ENCODE results near the gene NYNRIN. TPM values are rescaled to one million over a fixed set of nuclear protein-coding genes. Genes with fewer than 3 reads are reported as not detected.

Gene NYNRIN
- total RNA-seq, 1 donor from 2014 or later, result 40.0 TPM

DNA sequence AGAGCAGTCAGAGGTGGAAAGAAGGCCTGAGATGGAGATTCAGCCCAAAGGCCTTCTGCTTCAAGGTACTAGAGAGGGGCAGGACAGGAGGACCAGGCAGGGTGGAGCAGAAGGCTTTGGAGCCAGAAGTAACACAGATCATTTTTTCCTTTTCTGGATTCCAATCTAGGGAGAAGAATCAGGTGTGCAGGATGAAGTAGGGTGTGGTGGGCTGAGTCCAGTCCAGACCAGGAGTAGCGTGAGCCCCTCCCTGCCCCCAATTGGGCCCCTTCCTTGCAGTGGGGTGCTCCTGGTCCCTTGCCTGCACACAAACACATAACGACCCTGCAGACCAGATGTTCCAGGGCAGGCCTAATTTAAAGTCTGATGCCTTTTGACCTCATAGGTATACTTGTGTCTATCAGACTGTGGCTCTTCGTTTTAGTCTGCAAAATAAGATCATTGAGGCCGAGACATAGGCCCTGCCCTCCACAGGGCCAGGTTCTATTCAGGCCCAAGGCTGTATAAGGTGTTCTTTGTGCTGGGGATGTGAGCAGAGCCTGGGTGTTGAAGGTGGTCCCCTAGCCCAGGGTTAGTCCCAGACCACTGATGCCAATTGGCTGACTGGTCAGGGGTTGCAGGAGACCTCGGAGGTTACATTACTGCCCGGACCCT, 1.0 kb upstream of the NYNRIN start:
- H3K36me3 Mint-ChIP-seq (ENCODE audit: insufficient read depth), result no peaks in the 10 kb centered on the region
- H3K9me3 Mint-ChIP-seq (ENCODE audit: low read depth), result no peaks in the 10 kb centered on the region
- no peak for DNase-seq (ENCODE audit: low spot score, unreplicated experiment)
- H3K27ac Mint-ChIP-seq, result no peak overlapping the region
- H3K4me3 Mint-ChIP-seq (ENCODE audit: low read depth), result peak overlapping the region; percentile 48
- peaks cover 10% of the 10 kb centered on the region for H3K27me3 Mint-ChIP-seq
- TF ChIP-seq, protein P1, sequence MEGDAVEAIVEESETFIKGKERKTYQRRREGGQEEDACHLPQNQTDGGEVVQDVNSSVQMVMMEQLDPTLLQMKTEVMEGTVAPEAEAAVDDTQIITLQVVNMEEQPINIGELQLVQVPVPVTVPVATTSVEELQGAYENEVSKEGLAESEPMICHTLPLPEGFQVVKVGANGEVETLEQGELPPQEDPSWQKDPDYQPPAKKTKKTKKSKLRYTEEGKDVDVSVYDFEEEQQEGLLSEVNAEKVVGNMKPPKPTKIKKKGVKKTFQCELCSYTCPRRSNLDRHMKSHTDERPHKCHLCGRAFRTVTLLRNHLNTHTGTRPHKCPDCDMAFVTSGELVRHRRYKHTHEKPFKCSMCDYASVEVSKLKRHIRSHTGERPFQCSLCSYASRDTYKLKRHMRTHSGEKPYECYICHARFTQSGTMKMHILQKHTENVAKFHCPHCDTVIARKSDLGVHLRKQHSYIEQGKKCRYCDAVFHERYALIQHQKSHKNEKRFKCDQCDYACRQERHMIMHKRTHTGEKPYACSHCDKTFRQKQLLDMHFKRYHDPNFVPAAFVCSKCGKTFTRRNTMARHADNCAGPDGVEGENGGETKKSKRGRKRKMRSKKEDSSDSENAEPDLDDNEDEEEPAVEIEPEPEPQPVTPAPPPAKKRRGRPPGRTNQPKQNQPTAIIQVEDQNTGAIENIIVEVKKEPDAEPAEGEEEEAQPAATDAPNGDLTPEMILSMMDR (IDR thresholded peaks at IDR 0.05; ENCODE audit: unreplicated experiment), result no peak
- H3K4me1 Mint-ChIP-seq (ENCODE audit: low read depth), result peaks cover 21% of the 10 kb centered on the region

DNA sequence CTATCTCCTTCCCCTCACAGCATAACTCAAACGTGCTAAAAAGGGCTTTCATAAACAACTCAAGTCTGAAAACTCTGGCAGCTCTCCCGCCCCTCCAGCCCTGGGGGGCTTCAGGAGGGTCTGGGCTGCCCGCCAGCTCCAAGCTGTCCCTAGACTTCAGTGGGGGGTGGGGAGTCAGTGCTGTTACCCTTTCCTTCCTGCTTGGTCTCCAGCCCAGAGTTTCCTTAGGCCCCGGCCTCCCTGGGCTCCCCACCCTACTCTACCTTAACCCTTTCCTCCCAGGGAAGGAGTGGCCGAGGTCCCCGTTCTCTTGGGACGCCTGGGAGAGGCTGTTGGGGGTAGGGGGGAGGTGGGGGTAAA, 530 bp upstream of the NYNRIN start:
- Mint-ChIP-seq H3K9me3 (ENCODE audit: low read depth) (no peaks in the 10 kb centered on the region), H3K4me1 (ENCODE audit: low read depth) (peaks cover 26% of the 10 kb centered on the region), H3K4me3 (ENCODE audit: low read depth) (peak overlapping the region; percentile 48), H3K36me3 (ENCODE audit: insufficient read depth) (no peaks in the 10 kb centered on the region), H3K27ac (no peak overlapping the region), H3K27me3 (peaks cover 10% of the 10 kb centered on the region)
- no peak for DNase-seq (ENCODE audit: low spot score, unreplicated experiment)
- TF ChIP-seq, protein P1 (IDR thresholded peaks at IDR 0.05; ENCODE audit: unreplicated experiment), result no peak

DNA sequence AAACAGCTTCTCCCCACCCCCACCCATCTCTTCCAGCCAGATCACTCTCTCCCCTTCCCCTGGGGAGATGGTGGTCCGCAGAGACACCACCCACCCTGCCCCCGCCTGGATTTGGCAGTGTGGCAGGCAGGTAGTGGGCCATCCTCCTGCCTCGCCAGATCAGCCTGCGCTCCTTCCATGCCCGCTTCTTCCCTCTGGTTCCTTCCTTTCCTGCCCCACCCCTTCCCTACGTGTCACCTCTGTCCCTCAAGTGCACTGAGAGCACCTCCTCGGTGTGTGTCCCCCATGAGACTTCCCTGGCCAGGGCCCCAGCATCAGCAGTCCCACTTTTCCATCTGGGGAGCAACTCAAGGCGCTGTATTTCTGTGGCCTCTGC, 632 bp downstream of the NYNRIN start:
- Mint-ChIP-seq H3K4me1 (ENCODE audit: low read depth) (peaks cover 26% of the 10 kb centered on the region), H3K36me3 (ENCODE audit: insufficient read depth) (no peaks in the 10 kb centered on the region)

GRCh38 chr14:24399999-24400718, 1.4 kb downstream of the NYNRIN start:
- no peaks in the 10 kb centered on the region for H3K9me3 Mint-ChIP-seq (ENCODE audit: low read depth)
- DNase-seq (ENCODE audit: low spot score, unreplicated experiment), result no peak
- no peaks in the 10 kb centered on the region for H3K36me3 Mint-ChIP-seq (ENCODE audit: insufficient read depth)
- peak overlapping the region; percentile 88 for H3K4me3 Mint-ChIP-seq (ENCODE audit: low read depth)
- TF ChIP-seq, protein P1 (IDR thresholded peaks at IDR 0.05; ENCODE audit: unreplicated experiment), result no peak
- peaks cover 26% of the 10 kb centered on the region for H3K4me1 Mint-ChIP-seq (ENCODE audit: low read depth)
- peaks cover 7% of the 10 kb centered on the region for H3K27me3 Mint-ChIP-seq
- H3K27ac Mint-ChIP-seq, result no peak overlapping the region

More for the DNA sequence above, 632 bp downstream of the NYNRIN start:
- H3K27me3 Mint-ChIP-seq, result peaks cover 7% of the 10 kb centered on the region
- DNase-seq (ENCODE audit: low spot score, unreplicated experiment), result no peak
- no peaks in the 10 kb centered on the region for H3K9me3 Mint-ChIP-seq (ENCODE audit: low read depth)
- TF ChIP-seq, protein P1 (IDR thresholded peaks at IDR 0.05; ENCODE audit: unreplicated experiment), result no peak
- H3K27ac Mint-ChIP-seq, result peak overlapping the region; percentile 76
- peak overlapping the region; percentile 88 for H3K4me3 Mint-ChIP-seq (ENCODE audit: low read depth)

- H3K27ac Mint-ChIP-seq, result no peak overlapping the region
- peaks cover 2% of the 10 kb centered on the region for H3K36me3 Mint-ChIP-seq (ENCODE audit: insufficient read depth)
- TF ChIP-seq, protein P1 (IDR thresholded peaks at IDR 0.05; ENCODE audit: unreplicated experiment), result no peak
- peaks cover 26% of the 10 kb centered on the region for H3K4me1 Mint-ChIP-seq (ENCODE audit: low read depth)
- no peaks in the 10 kb centered on the region for H3K9me3 Mint-ChIP-seq (ENCODE audit: low read depth)
- DNase-seq (ENCODE audit: low spot score, unreplicated experiment), result no peak
- no peak overlapping the region for H3K4me3 Mint-ChIP-seq (ENCODE audit: low read depth)
- no peaks in the 10 kb centered on the region for H3K27me3 Mint-ChIP-seq
Measured at GRCh38 chr14:24401810-24402702, 3.3 kb downstream of the NYNRIN start.
